GM18907 (cell line): ENCODE results near the gene SRPRB.

Source experiments
- ATAC-seq: cut with Tn5 transposase; IDR thresholded peaks from one replicate; pipeline ENCODE4 v1.9.1; 2021; ENCODE audit warnings: mild to moderate bottlenecking, moderate library complexity; ENCODE audit not compliant: unreplicated experiment

Gene SRPRB, protein sequence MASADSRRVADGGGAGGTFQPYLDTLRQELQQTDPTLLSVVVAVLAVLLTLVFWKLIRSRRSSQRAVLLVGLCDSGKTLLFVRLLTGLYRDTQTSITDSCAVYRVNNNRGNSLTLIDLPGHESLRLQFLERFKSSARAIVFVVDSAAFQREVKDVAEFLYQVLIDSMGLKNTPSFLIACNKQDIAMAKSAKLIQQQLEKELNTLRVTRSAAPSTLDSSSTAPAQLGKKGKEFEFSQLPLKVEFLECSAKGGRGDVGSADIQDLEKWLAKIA

GRCh38 chr3:133805702-133806475, at the start of gene SRPRB:
Gene SRPRB (plus strand): TSS chr3:133805815. CDS start chr3:133805849, 34 bp downstream.
- ATAC-seq, result peak; percentile 97

DNA sequence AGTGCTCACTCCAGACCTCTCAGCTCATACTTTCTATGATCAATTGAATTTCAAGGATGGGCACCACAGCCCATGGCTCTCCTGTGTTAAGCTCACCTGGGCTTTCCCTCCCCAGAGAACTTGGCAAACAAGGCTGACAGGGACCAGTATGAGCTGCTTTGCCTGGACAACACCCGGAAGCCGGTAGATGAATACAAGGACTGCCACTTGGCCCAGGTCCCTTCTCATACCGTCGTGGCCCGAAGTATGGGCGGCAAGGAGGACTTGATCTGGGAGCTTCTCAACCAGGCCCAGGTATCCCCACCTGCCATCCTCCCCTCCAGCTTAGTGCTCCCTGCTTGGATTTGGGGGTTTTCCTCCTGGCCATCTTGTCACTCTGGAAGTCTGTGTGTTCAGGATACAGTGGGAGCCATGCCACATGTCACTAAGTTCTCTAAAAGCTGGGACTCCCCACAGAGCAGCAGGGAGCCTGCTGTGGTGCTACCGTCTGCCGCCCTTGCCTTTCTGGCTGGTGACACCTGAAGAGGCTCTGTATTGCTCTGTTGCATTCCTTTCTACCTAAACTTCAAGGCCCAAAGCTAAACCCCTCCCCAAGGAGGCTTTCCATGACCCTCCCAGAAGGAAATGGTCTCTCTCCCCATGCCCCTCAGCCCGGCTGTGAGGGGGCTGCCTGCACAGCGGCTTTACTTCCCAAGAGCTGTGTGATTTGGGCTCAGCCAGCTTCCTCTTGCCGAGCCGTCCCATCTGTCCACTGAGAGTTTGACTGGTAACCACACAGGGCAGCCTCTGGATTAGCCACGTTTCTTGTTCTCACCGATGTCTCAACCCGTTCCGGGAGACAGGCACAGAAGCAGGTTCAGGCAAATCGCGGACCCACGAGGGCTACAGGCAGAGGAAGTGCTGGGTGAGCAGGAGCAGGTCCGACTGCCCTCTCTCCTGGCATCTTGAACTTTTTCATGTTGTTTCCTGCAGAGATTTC, 48.6 kb upstream of the SRPRB start:
- no peak for ATAC-seq

DNA sequence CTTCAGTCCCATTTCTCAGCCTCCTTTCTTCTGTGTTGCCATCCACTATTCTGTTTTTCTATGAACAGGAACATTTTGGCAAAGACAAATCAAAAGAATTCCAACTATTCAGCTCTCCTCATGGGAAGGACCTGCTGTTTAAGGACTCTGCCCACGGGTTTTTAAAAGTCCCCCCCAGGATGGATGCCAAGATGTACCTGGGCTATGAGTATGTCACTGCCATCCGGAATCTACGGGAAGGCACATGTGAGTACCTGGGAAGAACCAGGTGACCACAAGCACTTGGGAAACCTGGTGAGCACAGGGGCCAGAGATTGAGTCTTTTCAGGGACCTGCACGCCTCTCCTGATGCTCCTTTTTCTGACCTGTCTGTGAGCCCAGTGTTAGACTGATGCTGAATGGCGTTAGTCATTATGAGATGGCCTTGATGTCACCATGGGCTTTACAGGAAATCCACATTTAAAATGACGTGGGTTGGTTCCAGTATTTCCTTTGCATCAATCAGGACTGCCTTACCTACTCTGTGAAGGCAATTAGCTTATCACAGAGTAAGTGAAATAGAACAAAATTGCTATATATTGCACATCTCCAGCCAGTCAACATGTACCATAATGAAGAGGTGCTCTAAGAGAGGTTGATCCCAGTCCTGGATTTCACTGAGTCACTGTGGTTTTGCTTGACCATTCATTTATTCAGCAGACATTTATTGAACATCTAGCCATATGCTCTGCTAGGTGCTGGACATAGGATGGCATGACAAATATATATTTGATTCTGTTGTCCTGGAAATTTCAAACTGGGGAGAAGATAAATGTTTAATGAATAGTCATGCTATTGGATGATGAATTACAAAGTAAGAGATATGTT, 47.7 kb upstream of the SRPRB start:
- no peak for ATAC-seq

GRCh38 chr3:133758568-133758928, 47.1 kb upstream of the SRPRB start:
- ATAC-seq, result no peak

DNA sequence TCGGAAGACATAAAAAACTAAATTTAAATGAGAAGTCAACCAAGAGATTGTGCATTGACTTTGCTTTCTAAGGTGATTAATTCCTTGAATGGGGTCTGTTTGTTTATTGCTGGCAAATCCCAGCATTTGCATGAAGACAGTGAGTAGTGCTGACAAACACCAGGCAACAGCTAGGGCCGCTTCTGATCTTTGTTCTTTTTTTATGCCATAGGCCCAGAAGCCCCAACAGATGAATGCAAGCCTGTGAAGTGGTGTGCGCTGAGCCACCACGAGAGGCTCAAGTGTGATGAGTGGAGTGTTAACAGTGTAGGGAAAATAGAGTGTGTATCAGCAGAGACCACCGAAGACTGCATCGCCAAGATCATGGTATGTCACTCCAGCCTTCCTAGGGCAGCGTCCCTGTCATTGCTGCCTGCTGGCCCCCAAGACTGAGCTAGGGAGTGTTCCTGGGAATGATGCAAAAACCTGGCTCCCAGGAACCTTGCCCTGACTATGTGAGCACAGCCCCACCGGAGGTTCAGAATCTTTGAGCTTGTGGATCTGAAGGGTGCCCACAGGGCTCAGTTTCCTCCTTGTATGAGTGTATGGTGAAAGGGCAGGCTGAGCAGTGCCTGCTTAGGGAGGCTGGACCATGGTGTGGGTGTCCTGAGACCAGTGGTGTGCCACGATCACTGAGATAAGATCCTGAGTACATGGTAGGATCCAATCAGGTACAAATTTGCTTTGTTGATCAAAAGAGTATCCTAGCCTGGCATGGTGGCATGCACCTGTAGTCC, 46.5 kb upstream of the SRPRB start:
- no peak for ATAC-seq

DNA sequence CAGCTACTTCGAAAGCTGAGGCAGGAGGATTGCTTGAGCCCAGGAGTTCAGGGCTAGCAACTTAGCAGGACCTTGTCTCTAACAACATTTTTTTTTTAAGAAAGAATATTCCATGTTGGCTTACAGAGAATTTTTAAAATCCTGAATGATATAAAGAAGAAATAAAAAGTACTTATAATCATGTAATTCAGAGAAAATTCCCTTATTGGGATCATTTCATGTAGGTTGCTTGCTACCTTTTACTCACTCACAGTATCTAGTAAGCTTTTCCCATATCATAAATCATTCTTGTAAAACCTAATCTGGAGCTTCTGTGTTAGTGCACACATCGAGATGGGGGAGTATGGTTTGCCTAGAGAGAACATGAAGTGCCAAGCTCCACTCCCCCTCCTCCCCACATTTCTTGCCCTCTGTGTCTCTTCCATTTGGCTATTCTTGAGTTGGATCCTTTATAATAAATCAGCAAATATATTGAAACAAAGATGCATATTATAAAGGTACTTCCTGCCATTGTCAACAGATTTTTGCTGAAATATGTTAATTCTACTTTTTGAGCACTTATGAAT, 45.8 kb upstream of the SRPRB start:
- no peak for ATAC-seq

- ATAC-seq, result no peak
These were observed 44.7 kb upstream of the SRPRB start for GRCh38 chr3:133760916-133761315.

DNA sequence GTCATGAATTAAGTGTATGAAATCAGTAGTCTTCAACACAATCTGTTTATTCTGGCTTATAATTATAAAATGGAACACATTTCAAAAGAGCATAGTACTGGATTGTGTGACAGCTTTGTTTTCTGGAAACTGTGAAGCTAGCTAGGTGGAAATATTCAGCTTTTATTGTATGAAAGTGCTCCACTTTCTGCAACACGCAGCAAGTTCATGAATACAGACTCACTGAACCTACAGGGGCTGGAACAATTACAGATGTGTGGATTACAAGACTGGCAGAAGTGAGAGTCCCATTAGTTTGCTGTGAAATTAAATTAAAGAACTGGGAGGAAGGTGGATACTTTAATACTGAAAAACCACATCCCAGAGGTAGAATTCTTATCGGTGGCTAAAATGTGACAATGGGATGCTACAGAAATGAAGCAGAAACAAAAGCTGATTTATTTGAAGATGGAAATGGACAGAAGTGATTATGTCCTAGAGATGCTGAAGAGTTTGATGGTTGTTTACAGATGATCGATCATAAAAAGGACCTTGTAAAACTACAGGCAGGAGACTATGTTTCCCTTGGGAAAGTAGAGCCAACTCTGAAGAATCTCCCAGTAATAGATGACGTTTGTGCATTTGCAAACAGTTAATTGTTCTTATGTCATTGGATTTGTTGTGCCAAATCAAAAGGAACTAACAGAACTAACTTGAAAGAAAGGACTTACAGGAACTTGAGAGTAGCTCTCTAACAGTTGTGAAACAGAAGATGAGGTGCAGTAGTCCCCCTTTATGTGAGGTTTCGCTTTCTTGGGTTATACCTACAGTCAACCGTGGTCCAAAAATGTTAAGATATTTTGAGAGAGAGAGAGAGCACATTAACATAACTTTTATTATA, 43.8 kb upstream of the SRPRB start:
- no peak for ATAC-seq

- ATAC-seq, result no peak
These were observed 43.1 kb upstream of the SRPRB start for GRCh38 chr3:133762539-133762938.

GRCh38 chr3:133763797-133764683, 41.6 kb upstream of the SRPRB start:
- no peak for ATAC-seq

DNA sequence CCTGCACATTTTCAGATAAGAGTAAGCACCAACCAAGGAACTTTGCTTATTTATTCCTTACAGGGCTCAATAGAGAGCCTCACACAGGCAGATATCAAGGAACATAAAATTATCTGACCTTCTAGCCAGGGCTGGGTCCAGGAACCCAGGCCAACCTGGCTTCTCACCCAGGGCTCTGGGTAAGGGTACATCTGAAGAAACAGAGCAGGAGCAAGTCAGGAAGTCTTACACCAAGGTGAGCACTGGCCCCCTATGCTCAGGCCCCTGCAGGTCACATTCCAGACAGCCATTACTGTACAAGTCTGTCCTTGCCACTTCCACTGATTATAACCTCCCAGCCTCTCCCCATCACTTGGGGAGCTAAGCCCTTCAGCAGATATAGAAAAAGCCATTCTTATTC, 40.4 kb upstream of the SRPRB start:
- ATAC-seq, result no peak

DNA sequence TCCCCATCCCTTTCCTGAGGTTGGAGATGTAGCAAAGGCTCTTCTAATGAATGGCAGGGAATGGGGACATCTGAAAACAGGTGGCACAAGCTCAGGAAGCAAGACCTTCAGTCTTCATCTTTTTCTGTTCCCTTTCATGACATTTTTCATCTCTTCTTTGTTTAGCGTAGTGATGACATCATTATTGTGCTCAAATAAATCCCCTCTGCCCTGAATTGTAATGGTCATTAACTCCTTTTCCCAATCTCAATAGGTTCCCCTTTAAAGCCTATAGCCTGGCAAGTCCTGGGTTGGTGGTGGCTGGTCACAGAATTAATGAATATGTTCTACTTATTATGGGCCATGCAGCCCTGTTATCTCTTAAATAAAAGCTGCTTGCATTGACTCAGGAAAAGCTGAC, 38.0 kb upstream of the SRPRB start:
- no peak for ATAC-seq

- no peak for ATAC-seq
These were observed 36.1 kb upstream of the SRPRB start for GRCh38 chr3:133769536-133769935.

DNA sequence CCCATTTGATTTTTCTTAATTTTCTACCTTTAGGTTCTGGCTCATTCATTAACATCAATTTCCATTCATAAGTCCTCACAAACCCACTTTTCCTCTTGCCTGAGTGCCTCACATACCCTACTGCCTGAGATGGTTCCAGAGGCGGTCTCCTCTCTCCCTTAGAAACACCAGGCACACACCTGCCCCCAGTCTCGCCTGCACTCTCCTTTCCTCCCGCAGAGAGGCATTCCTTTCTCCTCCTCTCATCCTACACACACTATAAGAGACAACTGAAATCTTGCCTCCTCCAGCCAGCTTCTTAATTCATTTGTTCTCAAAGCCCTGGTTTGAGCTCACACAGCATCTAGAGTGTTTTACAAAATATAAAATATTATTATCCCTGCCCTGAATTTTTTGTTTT, 31.9 kb upstream of the SRPRB start:
- ATAC-seq, result no peak

DNA sequence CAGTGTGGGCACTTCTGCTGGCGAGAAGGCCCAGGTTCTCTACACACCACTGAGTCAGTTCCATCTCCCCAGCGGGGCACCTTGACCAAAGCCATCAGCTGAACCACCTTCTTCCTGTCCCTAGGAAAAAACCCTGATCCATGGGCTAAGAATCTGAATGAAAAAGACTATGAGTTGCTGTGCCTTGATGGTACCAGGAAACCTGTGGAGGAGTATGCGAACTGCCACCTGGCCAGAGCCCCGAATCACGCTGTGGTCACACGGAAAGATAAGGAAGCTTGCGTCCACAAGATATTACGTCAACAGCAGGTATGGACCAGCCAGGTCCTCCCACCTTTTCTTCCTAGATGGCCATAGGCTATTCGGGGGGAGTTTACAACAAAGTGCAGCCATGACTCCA, 30.3 kb upstream of the SRPRB start:
- no peak for ATAC-seq

DNA sequence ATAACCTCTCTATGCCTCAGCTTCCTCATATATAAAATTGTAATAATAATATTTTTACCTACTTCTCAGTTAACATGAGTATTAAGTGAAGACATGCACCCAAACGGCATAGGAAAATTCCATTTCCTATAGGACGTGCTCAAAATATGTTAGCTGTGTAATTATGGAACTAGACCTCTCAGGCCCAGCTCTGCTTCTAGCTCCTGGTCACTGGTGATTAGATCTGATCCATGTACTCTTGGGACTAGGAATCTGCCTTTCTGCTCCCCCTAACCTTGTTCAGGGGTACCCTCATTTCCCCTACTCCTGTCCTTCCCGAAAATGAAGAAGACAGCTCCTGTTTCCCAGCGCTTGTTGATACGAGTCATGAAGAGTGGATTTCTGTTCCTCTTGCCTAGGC, 29.8 kb upstream of the SRPRB start:
- no peak for ATAC-seq

DNA sequence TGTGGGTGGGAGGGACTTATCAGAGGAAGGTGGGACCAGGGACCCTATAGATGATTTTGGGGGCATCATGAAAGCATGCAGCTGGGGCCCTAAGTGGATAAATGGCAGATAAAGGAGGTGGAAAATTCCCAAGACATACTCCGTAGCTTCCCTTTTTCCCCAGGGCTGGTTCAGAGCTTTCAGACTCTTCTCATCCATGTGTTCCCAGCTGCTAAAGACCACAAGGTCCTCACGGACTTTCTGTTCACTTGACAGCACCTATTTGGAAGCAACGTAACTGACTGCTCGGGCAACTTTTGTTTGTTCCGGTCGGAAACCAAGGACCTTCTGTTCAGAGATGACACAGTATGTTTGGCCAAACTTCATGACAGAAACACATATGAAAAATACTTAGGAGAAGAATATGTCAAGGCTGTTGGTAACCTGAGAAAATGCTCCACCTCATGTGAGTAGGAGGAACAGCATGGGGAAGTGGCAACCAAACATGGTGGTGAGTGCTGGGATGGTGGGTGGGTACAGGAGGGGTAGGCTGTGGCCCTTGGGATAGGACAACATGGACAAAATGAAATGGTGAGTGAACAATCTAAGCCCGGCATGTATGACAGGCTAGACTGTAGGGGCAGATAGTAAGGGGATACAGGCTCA, 28.7 kb upstream of the SRPRB start:
- no peak for ATAC-seq
